Peyer's patch (tissue), 4 donors: Measurements from ENCODE around the gene CLTB.

Experiments used
- POLR2A ChIP-seq, 2 donors: fragments of 450-650 bp; IDR thresholded peaks; one replicate each; pipeline ENCODE4 v1.5.1; 2017; ENCODE audit warnings: antibody characterized with exemption in 2 of 2, mild to moderate bottlenecking in 2 of 2, moderate library complexity in 2 of 2
- TF ChIP-seq, protein P1 (sequence below), 6 experiments: fragments of 450-650 bp in 4 of 6; fragments of 200-600 bp in 2 of 6; sonication (generic) in 1 of 6; IDR thresholded peaks; one replicate each; pipeline ENCODE4 v1.5.1; 2017 to 2019; ENCODE audit warnings: antibody characterized with exemption in 6 of 6, mild to moderate bottlenecking in 3 of 6, moderate library complexity in 1 of 6

DNA sequence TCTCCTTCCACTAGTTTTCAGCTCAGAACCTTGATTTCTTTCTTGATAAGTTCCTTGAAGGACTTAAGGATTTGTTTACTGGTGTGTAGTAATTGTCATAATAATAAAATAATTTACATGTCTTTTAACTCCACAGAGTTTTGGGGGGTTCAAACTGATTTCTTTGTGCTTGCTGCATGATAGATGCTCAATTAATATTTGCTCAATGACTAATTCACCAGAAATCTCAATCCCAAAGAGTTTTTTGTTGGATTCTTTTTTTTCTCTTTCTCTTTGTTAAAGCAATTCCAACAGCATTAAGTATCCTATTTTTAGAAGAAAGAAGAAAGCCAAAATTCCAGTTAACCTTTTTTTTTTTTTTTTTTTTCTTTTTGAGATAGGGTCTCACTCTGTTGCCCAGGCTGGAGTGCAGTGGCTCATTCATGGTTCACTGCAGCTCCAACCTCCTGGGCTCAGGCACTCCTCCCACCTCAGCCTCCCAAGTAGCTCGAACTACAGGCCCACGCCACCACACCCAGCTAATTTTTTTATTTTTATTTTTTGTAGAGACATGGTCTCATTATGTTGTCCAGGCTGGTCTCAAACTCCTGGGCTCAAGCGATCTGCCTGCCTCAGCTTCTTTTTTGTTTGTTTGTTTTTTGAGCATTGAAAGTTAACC lies 42.7 kb upstream of the CLTB start:
- TF ChIP-seq, protein P1, sequence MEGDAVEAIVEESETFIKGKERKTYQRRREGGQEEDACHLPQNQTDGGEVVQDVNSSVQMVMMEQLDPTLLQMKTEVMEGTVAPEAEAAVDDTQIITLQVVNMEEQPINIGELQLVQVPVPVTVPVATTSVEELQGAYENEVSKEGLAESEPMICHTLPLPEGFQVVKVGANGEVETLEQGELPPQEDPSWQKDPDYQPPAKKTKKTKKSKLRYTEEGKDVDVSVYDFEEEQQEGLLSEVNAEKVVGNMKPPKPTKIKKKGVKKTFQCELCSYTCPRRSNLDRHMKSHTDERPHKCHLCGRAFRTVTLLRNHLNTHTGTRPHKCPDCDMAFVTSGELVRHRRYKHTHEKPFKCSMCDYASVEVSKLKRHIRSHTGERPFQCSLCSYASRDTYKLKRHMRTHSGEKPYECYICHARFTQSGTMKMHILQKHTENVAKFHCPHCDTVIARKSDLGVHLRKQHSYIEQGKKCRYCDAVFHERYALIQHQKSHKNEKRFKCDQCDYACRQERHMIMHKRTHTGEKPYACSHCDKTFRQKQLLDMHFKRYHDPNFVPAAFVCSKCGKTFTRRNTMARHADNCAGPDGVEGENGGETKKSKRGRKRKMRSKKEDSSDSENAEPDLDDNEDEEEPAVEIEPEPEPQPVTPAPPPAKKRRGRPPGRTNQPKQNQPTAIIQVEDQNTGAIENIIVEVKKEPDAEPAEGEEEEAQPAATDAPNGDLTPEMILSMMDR (IDR thresholded peaks at IDR 0.05) = no peak
- TF ChIP-seq POLR2A (IDR thresholded peaks at IDR 0.05) = no peak
